Glutamatergic neuron (in vitro differentiated cells): Measurements from ENCODE around the gene HOXD3. TPM values are rescaled to one million over a fixed set of nuclear protein-coding genes. Genes with fewer than 3 reads are reported as not detected.

Experiments
- DNase-seq: peaks from one replicate; pipeline ENCODE4 v3.0.0; 2022
- H3K27ac Mint-ChIP-seq: one replicate; pipeline ENCODE4 v1.8.0; 2020; ENCODE audit warnings: mild to moderate bottlenecking, mixed read lengths, inconsistent platforms; ENCODE audit not compliant: unreplicated experiment
- H3K27me3 Mint-ChIP-seq: one replicate; pipeline ENCODE4 v1.8.0; 2020; ENCODE audit warnings: mild to moderate bottlenecking, moderate library complexity, mixed read lengths, inconsistent platforms; ENCODE audit not compliant: unreplicated experiment
- H3K36me3 Mint-ChIP-seq: one replicate; pipeline ENCODE4 v1.8.0; 2020; ENCODE audit warnings: mild to moderate bottlenecking, mixed read lengths, inconsistent platforms; ENCODE audit not compliant: unreplicated experiment
- H3K4me1 Mint-ChIP-seq: one replicate; pipeline ENCODE4 v1.8.0; 2020; ENCODE audit warnings: mild to moderate bottlenecking, low read depth, mixed read lengths, inconsistent platforms; ENCODE audit not compliant: unreplicated experiment
- H3K4me3 Mint-ChIP-seq: one replicate; pipeline ENCODE4 v1.8.0; 2020; ENCODE audit warnings: mild to moderate bottlenecking, mixed read lengths, inconsistent platforms; ENCODE audit not compliant: unreplicated experiment
- H3K9me3 Mint-ChIP-seq: one replicate; pipeline ENCODE4 v1.8.0; 2020; ENCODE audit warnings: mild to moderate bottlenecking, moderate library complexity, mixed read lengths, inconsistent platforms; ENCODE audit not compliant: unreplicated experiment
- total RNA-seq: library from RNA; stranded (reverse); fragmentation: NEBNext Ultra II Directional; extraction: Animal tissue kit (Norgen Biotek cat#: 25700); gene quantifications from one replicate; pipeline ENCODE4 v1.2.1, GENCODE V29; 2021; ENCODE audit not compliant: unreplicated experiment
- TF ChIP-seq, protein P1 (sequence below): fragments of 200-600 bp; sonication (generic); IDR thresholded peaks from one replicate; pipeline ENCODE4 v1.5.0; 2021; ENCODE audit not compliant: partially characterized antibody, unreplicated experiment

HOXD3 gene
- total RNA-seq, 1 donor from 2014 or later: not detected

DNA sequence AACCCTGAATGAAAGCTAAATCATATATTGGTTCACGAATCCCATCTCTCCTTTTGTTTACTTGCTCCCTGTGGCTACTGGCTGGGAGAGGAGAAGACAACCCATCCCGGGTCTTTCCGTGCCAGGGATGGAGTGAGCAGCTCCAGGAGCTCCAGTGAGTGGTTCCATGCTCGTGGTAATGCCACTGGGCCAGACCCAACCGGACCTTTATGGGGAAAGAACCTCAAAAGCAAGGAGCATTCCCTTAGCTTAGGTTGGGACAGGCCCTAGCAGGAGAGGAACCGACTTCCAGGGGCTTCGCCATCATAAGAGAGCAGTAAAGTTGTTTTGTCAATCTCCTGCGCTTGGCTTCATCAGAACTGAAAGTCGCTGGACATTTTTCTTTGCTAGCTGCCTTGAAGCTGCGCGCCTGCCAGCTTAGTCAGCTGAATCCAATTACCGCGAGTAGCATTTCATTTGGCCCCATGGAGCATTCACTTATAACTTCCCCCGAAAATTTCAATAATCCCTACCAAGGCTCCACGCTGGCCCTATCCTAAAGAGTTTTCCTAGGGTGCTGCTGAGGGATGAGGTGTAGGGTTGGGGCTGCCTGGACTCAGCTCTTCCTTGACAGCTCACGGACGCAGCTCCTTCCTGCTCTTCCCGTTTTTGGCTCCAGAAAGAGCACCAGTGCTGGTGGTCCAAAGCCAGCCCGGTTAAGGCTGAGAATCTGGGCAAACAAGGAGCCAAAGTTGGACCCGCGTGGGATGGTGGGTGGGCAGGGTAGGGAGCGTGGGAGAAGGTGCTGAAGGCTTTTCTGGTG lies 4.9 kb downstream of the HOXD3 start:
- Mint-ChIP-seq H3K4me3 (no peak overlapping the region), H3K27ac (no peak overlapping the region), H3K9me3 (peaks cover 10% of the 10 kb centered on the region), H3K27me3 (peaks cover 43% of the 10 kb centered on the region), H3K36me3 (peaks cover 4% of the 10 kb centered on the region), H3K4me1 (no peaks in the 10 kb centered on the region)
- no peak for DNase-seq
- TF ChIP-seq, protein P1, sequence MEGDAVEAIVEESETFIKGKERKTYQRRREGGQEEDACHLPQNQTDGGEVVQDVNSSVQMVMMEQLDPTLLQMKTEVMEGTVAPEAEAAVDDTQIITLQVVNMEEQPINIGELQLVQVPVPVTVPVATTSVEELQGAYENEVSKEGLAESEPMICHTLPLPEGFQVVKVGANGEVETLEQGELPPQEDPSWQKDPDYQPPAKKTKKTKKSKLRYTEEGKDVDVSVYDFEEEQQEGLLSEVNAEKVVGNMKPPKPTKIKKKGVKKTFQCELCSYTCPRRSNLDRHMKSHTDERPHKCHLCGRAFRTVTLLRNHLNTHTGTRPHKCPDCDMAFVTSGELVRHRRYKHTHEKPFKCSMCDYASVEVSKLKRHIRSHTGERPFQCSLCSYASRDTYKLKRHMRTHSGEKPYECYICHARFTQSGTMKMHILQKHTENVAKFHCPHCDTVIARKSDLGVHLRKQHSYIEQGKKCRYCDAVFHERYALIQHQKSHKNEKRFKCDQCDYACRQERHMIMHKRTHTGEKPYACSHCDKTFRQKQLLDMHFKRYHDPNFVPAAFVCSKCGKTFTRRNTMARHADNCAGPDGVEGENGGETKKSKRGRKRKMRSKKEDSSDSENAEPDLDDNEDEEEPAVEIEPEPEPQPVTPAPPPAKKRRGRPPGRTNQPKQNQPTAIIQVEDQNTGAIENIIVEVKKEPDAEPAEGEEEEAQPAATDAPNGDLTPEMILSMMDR: no peak

DNA sequence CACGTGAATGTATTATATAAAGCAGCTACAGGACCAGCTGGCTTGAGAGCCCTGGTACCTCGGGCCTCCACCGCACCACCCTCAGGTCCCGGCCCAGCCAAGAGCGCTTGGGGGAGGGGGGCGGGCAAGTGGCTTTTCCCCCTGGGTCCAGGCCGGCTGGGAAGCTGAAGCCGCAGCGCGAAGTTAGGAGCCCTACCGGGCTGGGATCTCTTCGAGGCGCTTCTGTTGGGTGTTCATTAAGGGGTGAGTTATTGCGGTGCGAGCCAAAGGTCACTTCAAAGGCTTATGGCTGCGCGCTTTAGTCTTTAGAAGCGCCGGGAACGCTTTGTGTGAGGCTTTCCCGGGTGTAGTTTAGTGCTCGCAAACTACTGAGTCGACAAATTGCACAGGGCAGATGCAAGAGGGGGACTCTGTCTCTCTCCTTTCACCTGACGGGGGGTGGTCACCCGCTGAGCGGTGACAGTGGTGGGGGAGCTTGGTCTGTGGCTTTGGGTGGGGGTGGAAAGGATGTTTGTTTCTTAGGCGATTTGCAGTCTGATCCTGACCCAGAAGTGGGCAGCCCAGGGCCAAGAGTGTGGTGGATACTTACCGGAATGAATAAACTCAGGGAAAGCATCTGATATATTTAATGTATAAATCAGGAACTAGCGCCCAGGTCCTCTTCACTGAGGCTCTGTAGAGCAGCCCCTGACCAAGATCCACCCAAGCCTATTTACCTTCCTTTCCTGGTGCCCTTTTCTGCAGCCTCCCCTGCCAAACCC lies 6.0 kb downstream of the HOXD3 start:
- Mint-ChIP-seq H3K4me1 (no peaks in the 10 kb centered on the region), H3K27me3 (peaks cover 47% of the 10 kb centered on the region), H3K36me3 (peaks cover 4% of the 10 kb centered on the region), H3K9me3 (peaks cover 10% of the 10 kb centered on the region), H3K27ac (no peak overlapping the region), H3K4me3 (no peak overlapping the region)
- no peak for DNase-seq
- TF ChIP-seq, protein P1: no peak

DNA sequence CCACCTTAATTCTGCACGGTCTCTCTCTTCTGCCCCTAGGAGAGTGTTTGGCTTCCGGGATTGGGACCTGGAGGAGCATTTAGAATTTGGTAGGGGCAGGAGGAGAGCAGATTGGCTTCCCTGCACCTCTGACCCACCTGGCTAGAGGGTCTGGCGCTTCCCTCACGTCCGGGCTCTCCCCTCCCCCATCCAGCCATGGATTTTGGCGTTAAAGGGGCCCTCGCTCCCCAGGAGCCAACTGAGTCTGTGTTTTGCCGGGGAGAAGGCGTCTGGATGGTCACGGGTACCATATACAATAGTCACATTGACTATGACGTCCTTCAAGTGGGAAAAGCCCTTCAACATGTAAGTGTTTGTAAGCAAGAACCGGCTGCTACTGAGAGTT lies 6.6 kb downstream of the HOXD3 start:
- H3K27ac Mint-ChIP-seq: no peak overlapping the region
- H3K9me3 Mint-ChIP-seq: peaks cover 10% of the 10 kb centered on the region
- H3K4me3 Mint-ChIP-seq: no peak overlapping the region
- H3K36me3 Mint-ChIP-seq: peaks cover 4% of the 10 kb centered on the region
- DNase-seq: no peak
- TF ChIP-seq, protein P1: no peak
- H3K27me3 Mint-ChIP-seq: peaks cover 45% of the 10 kb centered on the region
- H3K4me1 Mint-ChIP-seq: no peaks in the 10 kb centered on the region

DNA sequence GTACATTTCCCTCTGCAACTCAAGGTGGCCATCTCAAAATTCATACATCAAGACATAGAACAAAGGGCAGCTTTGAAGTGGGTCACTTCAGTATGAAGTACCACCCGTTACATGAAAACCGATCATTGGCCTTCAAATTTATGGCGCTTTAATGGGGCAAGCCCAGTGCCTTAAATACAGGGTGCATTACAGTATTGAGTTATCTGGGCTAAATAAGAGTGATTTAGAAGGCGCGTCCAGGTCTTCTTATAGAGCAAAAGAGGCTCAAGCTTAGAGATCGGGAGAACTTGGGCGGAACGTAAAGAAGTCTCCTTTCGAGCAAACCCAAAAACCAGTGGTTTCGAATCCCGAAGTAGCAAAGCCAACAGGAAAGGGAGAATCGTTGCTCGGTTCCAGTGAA lies 7.1 kb downstream of the HOXD3 start:
- peaks cover 10% of the 10 kb centered on the region for H3K9me3 Mint-ChIP-seq
- H3K27ac Mint-ChIP-seq: no peak overlapping the region
- H3K36me3 Mint-ChIP-seq: peaks cover 4% of the 10 kb centered on the region
- DNase-seq: no peak
- TF ChIP-seq, protein P1: no peak
- H3K4me1 Mint-ChIP-seq: no peaks in the 10 kb centered on the region
- peaks cover 45% of the 10 kb centered on the region for H3K27me3 Mint-ChIP-seq
- no peak overlapping the region for H3K4me3 Mint-ChIP-seq
